T-helper 2 cell treated with Interferon-gamma antibody and Interleukin-4, amounts not matched to agents 100 ng/mL and 5 ng/mL, for 36 hours (primary cell): ENCODE results near the gene IL1F10. TPM values are rescaled to one million over a fixed set of nuclear protein-coding genes. Genes with fewer than 3 reads are reported as not detected.

ENCODE experiments used
- intact Hi-C: fragments of 100-400 bp; cut with micrococcal nuclease; formaldehyde crosslinking; loops from one replicate; pipeline ENCODE4 v1.15.1; 2023
- total RNA-seq: library from RNA; stranded (reverse); gene quantifications from 2 replicates; pipeline ENCODE4 v1.2.3, GENCODE V29; 2022

The IL1F10 gene
- total RNA-seq, 1 donor from 2014 or later: not detected

- intact Hi-C loops: no loop called here
Measured at GRCh38 chr2:113111121-113111520, 43.4 kb downstream of the IL1F10 start.

- intact Hi-C loops: no loop called here
Measured at GRCh38 chr2:113111823-113112287, 44.1 kb downstream of the IL1F10 start.

- intact Hi-C loops: no loop called here
Measured at GRCh38 chr2:113112441-113112840, 44.7 kb downstream of the IL1F10 start.

GRCh38 chr2:113112871-113113270 lies 45.1 kb downstream of the IL1F10 start:
- intact Hi-C loops: no loop called here

- intact Hi-C loops: no loop called here
Measured at GRCh38 chr2:113113807-113114206, 46.0 kb downstream of the IL1F10 start.

- intact Hi-C loops: no loop called here
Measured at GRCh38 chr2:113114224-113114945, 46.6 kb downstream of the IL1F10 start.

- intact Hi-C loops: loop anchor here (5.0 kb wide), 1 partner anchor 33 kb away; no protein-coding TSS in a partner anchor
Measured at GRCh38 chr2:113114996-113115395, 47.2 kb downstream of the IL1F10 start.

- intact Hi-C loops: loop anchor here (2.0 to 5.0 kb wide), 2 partner anchors 16 to 34 kb away; no protein-coding TSS in a partner anchor
Measured at GRCh38 chr2:113116100-113116958, 48.6 kb downstream of the IL1F10 start.

GRCh38 chr2:113117541-113118262 lies 49.9 kb downstream of the IL1F10 start:
- intact Hi-C loops: loop anchor here (2.0 to 5.0 kb wide), 2 partner anchors 17 to 35 kb away; no protein-coding TSS in a partner anchor

- intact Hi-C loops: loop anchor here (5.0 kb wide), 1 partner anchor 36 kb away; no protein-coding TSS in a partner anchor
Measured at GRCh38 chr2:113118263-113118657, 50.5 kb downstream of the IL1F10 start.

- intact Hi-C loops: loop anchor here (5.0 kb wide), 1 partner anchor 37 kb away; no protein-coding TSS in a partner anchor
Measured at GRCh38 chr2:113119111-113119510, 51.3 kb downstream of the IL1F10 start.

- intact Hi-C loops: no loop called here
Measured at GRCh38 chr2:113120861-113121260, 53.1 kb downstream of the IL1F10 start.

GRCh38 chr2:113122364-113122763 lies 54.6 kb downstream of the IL1F10 start:
- intact Hi-C loops: no loop called here

GRCh38 chr2:113123726-113124125 lies 56.0 kb downstream of the IL1F10 start:
- intact Hi-C loops: no loop called here

- intact Hi-C loops: no loop called here
Measured at GRCh38 chr2:113124181-113124961, 56.6 kb downstream of the IL1F10 start.

Other genes starting within 250 kb of the IL1F10 start
- not detected in 2 replicates for gene IL1B, start 231.2 kb upstream of the IL1F10 start, total RNA-seq
- not detected in 2 replicates for gene IL37, start 156.8 kb upstream of the IL1F10 start, total RNA-seq
- not detected in 2 replicates for gene IL36G, start 90.0 kb upstream of the IL1F10 start, total RNA-seq
- 0.25 TPM in 1 of 2 replicates, not detected in the other for gene IL36A, start 62.5 kb upstream of the IL1F10 start, total RNA-seq
- gene IL36B, start 15.1 kb upstream of the IL1F10 start, total RNA-seq: not detected in 2 replicates
- not detected in 2 replicates for gene IL36RN, start 8.8 kb upstream of the IL1F10 start, total RNA-seq
- 0.70 TPM in 2 replicates for gene IL1RN, start 59.6 kb downstream of the IL1F10 start, total RNA-seq
- 302 TPM in 2 replicates for gene PSD4, start 106.0 kb downstream of the IL1F10 start, total RNA-seq
- 0.32 and 0.45 TPM in 2 replicates for gene PAX8, start 211.0 kb downstream of the IL1F10 start, total RNA-seq